NK-92 (cell line): ENCODE measurements around the gene ROBO2.

Experiments used
- DNase-seq: peaks from one replicate; lab custom pipeline; 2025; ENCODE audit not compliant: unreplicated experiment; lab: John Stamatoyannopoulos, UW

Gene ROBO2

DNA sequence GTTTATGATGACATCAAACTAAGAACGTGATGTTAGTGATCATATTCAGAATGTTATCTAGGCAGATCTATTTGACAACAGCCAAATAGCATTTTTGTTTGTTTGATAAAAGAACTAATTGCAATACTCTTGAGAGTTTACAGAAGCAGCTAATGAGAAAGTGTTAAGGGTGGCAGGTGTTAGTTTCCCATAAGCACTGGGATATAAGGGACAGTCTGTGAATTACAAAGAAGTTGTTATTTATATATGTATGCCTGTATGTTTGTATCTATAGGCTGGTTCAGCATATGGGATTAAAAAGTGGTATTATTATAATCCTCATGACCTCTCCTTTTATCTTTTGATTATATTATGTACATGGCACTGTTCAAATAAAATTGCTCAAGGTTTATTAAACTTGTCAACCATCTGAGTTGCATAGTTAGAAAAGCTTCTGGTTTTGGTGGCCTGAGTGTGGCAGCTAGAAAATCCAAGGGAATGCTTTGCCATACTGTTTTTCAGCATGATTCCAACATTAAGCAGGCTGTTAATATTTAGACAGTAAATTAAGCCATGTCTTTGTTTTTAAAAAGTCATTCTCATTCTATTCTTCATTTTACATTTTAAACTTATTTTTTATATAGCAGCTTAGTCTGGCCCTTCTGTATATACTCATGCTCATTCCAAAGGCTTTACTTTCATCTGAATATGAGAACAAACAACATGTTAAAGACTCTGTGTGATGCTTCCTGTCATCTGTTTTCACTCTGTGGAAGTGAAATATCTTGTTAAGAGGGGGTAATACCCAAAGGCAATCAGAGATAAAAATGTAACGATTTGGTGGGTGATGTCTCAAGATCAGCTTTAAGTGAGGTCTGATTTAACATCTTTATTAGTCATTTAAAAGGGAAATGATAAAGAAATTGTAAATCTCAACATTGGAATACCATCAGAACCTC, 13.1 kb downstream of the ROBO2 start:
- no peak for DNase-seq

- DNase-seq: no peak
Observed at GRCh38 chr3:77053795-77054194, 13.9 kb downstream of the ROBO2 start.

DNA sequence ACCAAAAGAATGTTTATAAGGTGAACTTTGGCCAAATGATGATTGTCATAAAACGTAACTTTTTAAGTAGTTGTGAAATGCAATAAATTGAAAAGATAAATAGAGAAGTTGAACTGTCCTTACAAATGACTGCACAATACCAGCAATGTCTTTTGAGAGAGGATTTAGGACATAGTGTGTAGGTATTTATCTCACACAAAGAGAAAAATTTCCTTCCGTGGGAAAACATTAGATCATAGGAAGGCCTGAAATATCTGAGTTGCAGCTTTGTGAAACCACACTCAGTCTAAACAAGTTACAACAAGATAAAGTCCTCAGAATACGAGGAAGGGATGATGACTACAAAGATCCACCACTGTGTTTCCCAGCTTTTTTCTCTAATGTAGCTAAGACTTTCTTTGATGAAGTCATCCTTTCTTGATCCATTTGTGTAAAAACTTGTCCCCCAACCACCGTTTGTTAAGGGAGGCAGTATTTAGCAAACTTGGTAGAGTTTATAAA, 16.0 kb downstream of the ROBO2 start:
- DNase-seq: no peak

DNA sequence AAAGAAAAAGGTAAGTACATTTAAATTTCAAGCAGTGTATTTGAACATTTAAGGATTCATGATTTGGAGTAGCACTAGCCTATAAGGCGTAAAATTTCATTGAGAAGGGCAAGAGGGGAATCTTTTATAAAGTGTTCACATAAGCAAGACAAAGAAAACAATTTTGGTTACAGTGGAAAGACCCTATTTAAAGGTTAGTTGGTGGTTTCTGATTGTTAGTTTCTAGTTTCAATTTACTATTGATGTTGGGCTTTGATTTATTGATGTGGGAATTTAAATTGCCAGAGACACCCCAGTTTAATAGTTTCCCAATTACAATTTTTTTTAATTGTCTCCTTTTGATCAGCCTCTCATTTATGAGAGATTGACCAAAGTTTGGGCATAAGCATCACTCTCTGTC, 19.5 kb downstream of the ROBO2 start:
- no peak for DNase-seq

GRCh38 chr3:77063423-77063822, 23.5 kb downstream of the ROBO2 start:
- no peak for DNase-seq

GRCh38 chr3:77065750-77066149, 25.9 kb downstream of the ROBO2 start:
- no peak for DNase-seq

DNA sequence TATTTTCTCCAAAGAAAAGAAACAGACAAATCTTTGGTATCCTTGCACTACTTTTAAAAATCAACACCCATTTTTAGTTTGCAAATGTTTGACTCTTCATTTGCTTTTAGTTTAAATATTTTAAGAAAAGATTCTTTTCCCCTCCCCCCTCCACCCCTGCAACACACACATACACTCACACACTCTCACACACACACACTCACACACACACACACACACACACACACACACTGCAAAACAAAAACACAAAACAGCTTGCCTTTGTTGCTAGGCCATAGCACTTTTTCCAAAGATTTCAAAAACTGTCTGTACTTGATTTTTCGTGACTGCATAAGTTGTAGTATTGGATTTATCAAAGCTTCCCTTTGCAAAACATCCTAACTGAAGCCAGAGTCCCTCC, 26.9 kb downstream of the ROBO2 start:
- no peak for DNase-seq

- no peak for DNase-seq
Observed at GRCh38 chr3:77068808-77069207, 28.9 kb downstream of the ROBO2 start.

GRCh38 chr3:77071364-77071763, 31.5 kb downstream of the ROBO2 start:
- DNase-seq: no peak

GRCh38 chr3:77071809-77072208, 31.9 kb downstream of the ROBO2 start:
- no peak for DNase-seq

- no peak for DNase-seq
Observed at GRCh38 chr3:77072232-77072631, 32.3 kb downstream of the ROBO2 start.

GRCh38 chr3:77078279-77078678, 38.4 kb downstream of the ROBO2 start:
- DNase-seq: no peak

DNA sequence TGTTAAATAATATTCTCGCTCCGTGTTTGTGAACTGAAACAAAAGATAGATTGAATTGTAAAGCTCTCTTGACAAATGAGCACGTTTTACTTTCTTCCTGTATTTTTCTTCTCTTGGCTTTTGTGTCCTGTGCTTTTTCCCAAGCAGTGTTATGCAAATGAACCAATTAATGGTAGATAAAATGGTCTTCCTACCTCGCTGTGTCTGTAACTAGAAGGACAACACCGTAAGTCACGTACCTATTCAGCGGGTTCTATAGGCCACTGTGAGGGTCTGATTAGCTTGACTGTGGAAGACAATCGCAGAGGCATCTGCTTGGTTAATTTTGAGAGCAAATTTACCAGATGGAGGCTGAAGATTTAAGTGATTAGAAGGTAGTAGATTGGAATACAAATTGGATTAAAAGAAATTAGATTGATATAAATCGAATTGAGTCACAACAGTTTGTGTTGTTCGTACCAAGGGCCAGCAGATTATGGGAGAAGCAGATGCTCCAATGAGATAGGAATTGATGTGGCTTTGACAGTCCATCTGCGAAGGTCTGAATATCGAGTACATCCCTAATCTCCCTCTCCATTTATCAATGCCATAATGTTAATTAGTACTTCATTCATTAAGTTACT, 40.2 kb downstream of the ROBO2 start:
- no peak for DNase-seq

- no peak for DNase-seq
Observed at GRCh38 chr3:77081240-77081661, 41.4 kb downstream of the ROBO2 start.

GRCh38 chr3:77084511-77084910, 44.6 kb downstream of the ROBO2 start:
- DNase-seq: no peak

DNA sequence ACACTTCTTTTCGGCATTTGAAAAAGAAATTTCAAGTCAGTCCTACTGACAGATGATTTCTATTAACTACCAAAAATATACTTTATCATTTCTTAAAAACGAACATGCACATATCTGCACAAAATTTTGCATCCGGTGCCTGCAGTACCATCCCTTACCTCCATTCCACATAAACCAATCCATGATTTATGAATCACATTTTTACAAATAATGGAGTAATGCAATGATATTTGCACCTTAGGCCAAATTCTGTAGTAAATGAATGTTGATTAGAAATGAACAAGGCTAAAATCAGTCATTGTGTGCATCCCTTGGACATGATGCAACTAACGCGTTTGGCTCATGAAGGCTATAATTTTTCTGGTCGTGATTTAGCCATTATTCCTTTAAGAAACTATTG, 46.5 kb downstream of the ROBO2 start:
- no peak for DNase-seq

GRCh38 chr3:77091809-77092208, 51.9 kb downstream of the ROBO2 start:
- no peak for DNase-seq

- DNase-seq: no peak
Observed at GRCh38 chr3:77093101-77093500, 53.2 kb downstream of the ROBO2 start.

DNA sequence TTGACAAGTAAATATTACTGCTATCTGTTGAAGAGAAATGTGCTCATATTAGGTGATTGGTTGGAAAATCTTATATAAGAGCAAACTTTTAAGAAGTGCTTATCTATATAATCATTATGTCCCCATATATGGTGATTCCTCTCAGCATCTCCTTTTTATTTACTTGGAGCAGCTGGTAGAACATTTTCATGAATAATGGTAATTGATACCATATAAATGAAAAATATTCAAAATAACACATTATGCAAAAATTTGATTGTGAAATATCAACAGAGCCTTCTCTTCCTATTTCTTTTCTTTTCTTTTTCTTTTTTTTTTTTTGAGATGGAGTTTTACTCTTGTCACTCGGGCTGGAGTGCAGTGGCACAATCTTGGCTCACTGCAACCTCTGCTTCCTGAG, 56.2 kb downstream of the ROBO2 start:
- no peak for DNase-seq

DNA sequence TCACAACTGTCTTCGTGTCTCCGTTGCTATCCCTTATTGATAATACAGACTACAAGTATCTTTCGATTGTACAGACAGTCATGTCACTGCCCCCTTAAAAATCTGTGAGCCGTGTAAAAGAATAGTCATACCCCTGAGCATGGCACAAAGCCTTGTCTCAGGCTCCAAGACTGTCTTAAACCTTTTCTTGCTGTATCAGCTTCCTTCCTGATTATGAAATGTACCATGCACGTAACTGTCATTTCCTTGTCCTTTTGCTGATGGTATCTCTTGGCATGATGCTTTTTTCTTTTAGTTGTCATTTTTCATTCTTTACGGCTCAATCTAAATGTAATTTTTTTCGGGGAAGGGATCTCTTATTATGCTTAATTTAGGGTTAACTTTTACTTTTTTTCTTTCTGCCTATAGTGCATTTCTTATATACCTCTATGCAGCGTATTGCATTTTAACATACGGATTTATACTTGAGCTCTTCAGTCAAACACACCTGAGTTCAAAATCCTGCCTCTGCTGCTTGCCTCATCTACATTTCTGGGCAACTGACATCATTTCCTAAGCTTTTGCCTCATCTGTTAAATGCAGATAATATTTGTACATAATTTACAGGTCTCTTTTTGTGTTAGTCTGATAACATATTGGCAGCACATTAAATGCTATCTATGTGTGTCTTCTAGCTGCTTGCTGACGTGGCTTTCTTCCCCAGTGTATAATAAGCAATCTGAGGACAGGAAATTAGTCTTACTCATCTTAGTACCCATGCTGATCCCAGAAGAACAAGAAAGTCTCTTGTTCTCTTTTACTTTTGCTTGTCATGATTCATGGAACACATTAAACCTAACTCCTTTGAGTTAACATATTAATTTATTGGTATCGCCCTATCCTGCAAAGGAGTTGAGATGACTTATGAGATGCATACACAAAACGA, 57.3 kb downstream of the ROBO2 start:
- DNase-seq: no peak
